HepG2 (cell line): ENCODE data around the gene MYRIP. TPM values are rescaled to one million over a fixed set of nuclear protein-coding genes. Genes with fewer than 3 reads are reported as not detected.

Source experiments
- ELF1 ChIP-seq: sonication (generic); formaldehyde crosslinking; IDR thresholded peaks from 2 replicates; pipeline ENCODE4 v1.4.0; 2020; ENCODE audit warnings: missing genetic modification reagents
- JUN ChIP-seq: sonication (generic); formaldehyde crosslinking; IDR thresholded peaks from 2 replicates; pipeline ENCODE4 v1.4.0; 2020; ENCODE audit warnings: mild to moderate bottlenecking, missing genetic modification reagents
- KAT8 ChIP-seq: IDR thresholded peaks from 2 replicates; pipeline ENCODE4 v1.6.1; 2016; ENCODE audit warnings: missing genetic modification reagents, missing compliant biosample characterization
- SNAI1 ChIP-seq: sonication (generic); formaldehyde crosslinking; IDR thresholded peaks from 2 replicates; pipeline ENCODE4 v1.5.0; 2020; ENCODE audit warnings: mild to moderate bottlenecking, missing genetic modification reagents, borderline replicate concordance
- ZIK1 ChIP-seq: sonication (generic); formaldehyde crosslinking; IDR thresholded peaks from 2 replicates; pipeline ENCODE4 v1.5.0; 2020; ENCODE audit warnings: mild to moderate bottlenecking, low read depth, missing genetic modification reagents, borderline replicate concordance
- ZMYM4 ChIP-seq: sonication (generic); formaldehyde crosslinking; IDR thresholded peaks from 2 replicates; pipeline ENCODE4 v1.8.1; 2023; ENCODE audit warnings: mild to moderate bottlenecking, missing genetic modification reagents
- ZNF101 ChIP-seq: sonication (generic); formaldehyde crosslinking; IDR thresholded peaks from 2 replicates; pipeline ENCODE4 v1.4.0; 2020; ENCODE audit warnings: mild to moderate bottlenecking, low read depth, missing genetic modification reagents, borderline replicate concordance
- polyA plus RNA-seq, 8 experiments: library from polyadenylated mRNA; depleted of rRNA in 3 of 8; stranded (reverse) in 7 of 8; unstranded in 1 of 8; fragments of >200 nt; fragmentation: Illumina TruSeq in 4 of 8; extraction: Trizol in 4 of 8; gene quantifications; 2 replicates each; pipeline versions ENCODE4 v1.2.1 to v1.2.3, GENCODE V29; 2011 to 2016; ENCODE audit warnings: low read depth in 4 of 8, missing spikeins in 1 of 8, mixed read lengths in 1 of 8; ENCODE audit not compliant: insufficient read depth in 1 of 8
- total RNA-seq, 5 experiments: library from RNA; depleted of rRNA; stranded (reverse); fragments of >200 nt; fragmentation: Illumina TruSeq; extraction: Trizol; gene quantifications; 2 replicates each; pipeline ENCODE4 v1.2.3, GENCODE V29; 2016; ENCODE audit warnings: low read depth in 1 of 5
- TF ChIP-seq, protein P1 (sequence below): sonication (generic); formaldehyde crosslinking; IDR thresholded peaks from 2 replicates; pipeline ENCODE4 v1.4.0; 2020; ENCODE audit warnings: missing genetic modification reagents
- TF ChIP-seq, protein P2 (sequence below): sonication (generic); formaldehyde crosslinking; IDR thresholded peaks from 2 replicates; pipeline ENCODE4 v1.8.0; 2022; ENCODE audit warnings: mild to moderate bottlenecking, missing genetic modification reagents, moderate library complexity
- TF ChIP-seq, protein P3 (sequence below): sonication (generic); formaldehyde crosslinking; IDR thresholded peaks from 2 replicates; pipeline ENCODE4 v1.5.1; 2020; ENCODE audit warnings: missing genetic modification reagents, mild to moderate bottlenecking, borderline replicate concordance
- TF ChIP-seq, protein P4 (sequence below): sonication (generic); formaldehyde crosslinking; IDR thresholded peaks from 2 replicates; pipeline ENCODE4 v1.8.0; 2022; ENCODE audit warnings: missing genetic modification reagents, mild to moderate bottlenecking, inconsistent platforms, borderline replicate concordance
- TF ChIP-seq, protein P5 (sequence below): sonication (generic); formaldehyde crosslinking; IDR thresholded peaks from 2 replicates; pipeline ENCODE4 v1.4.0; 2020; ENCODE audit warnings: mild to moderate bottlenecking, missing genetic modification reagents

Gene MYRIP
- total and polyA plus RNA-seq, 2 of the 13 experiments (the other 11 are each of a cell fraction or from before 2014, with no cell fraction given), result 0.64 to 0.84 TPM

DNA sequence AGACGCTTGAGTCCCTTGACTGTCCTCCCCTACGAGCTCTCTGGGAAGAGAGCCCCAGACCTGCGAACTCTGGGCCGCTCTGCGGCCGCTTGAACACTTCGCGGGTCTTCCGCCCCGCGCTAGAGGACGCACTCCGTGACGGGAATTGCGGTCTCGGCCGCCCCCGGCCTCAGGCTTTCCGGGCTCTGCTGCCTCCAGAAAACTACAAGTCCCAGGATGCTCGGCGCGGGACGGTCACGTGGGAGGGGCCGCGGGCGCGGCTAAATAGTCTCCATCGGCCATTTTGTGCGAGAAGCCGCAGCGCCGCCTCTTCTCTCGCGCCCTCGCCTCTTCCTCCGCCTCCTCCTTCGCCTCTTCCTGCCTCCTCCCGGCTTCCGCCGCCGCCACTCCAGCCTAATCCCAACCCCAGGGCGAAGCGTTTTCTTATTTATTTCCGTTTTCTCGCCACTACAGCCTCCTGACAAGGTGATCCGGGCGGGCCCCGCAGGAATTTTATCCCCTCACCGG, 500.1 kb downstream of the MYRIP start, which contains the start of gene EIF1B (continued):
- TF ChIP-seq, protein P1, sequence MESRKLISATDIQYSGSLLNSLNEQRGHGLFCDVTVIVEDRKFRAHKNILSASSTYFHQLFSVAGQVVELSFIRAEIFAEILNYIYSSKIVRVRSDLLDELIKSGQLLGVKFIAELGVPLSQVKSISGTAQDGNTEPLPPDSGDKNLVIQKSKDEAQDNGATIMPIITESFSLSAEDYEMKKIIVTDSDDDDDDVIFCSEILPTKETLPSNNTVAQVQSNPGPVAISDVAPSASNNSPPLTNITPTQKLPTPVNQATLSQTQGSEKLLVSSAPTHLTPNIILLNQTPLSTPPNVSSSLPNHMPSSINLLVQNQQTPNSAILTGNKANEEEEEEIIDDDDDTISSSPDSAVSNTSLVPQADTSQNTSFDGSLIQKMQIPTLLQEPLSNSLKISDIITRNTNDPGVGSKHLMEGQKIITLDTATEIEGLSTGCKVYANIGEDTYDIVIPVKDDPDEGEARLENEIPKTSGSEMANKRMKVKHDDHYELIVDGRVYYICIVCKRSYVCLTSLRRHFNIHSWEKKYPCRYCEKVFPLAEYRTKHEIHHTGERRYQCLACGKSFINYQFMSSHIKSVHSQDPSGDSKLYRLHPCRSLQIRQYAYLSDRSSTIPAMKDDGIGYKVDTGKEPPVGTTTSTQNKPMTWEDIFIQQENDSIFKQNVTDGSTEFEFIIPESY (CRISPR knock-in tag), result no peak
- TF ChIP-seq ZIK1 (CRISPR knock-in tag) (no peak), ZNF101 (CRISPR knock-in tag) (no peak), SNAI1 (CRISPR knock-in tag) (no peak), ZMYM4 (CRISPR knock-in tag) (peak; percentile 97), ELF1 (peak; percentile 99), JUN (CRISPR knock-in tag) (no peak), KAT8 (CRISPR knock-in tag) (peak; percentile 94)
- TF ChIP-seq, protein P2, sequence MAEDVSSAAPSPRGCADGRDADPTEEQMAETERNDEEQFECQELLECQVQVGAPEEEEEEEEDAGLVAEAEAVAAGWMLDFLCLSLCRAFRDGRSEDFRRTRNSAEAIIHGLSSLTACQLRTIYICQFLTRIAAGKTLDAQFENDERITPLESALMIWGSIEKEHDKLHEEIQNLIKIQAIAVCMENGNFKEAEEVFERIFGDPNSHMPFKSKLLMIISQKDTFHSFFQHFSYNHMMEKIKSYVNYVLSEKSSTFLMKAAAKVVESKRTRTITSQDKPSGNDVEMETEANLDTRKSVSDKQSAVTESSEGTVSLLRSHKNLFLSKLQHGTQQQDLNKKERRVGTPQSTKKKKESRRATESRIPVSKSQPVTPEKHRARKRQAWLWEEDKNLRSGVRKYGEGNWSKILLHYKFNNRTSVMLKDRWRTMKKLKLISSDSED (CRISPR knock-in tag), result no peak
- TF ChIP-seq, protein P3, sequence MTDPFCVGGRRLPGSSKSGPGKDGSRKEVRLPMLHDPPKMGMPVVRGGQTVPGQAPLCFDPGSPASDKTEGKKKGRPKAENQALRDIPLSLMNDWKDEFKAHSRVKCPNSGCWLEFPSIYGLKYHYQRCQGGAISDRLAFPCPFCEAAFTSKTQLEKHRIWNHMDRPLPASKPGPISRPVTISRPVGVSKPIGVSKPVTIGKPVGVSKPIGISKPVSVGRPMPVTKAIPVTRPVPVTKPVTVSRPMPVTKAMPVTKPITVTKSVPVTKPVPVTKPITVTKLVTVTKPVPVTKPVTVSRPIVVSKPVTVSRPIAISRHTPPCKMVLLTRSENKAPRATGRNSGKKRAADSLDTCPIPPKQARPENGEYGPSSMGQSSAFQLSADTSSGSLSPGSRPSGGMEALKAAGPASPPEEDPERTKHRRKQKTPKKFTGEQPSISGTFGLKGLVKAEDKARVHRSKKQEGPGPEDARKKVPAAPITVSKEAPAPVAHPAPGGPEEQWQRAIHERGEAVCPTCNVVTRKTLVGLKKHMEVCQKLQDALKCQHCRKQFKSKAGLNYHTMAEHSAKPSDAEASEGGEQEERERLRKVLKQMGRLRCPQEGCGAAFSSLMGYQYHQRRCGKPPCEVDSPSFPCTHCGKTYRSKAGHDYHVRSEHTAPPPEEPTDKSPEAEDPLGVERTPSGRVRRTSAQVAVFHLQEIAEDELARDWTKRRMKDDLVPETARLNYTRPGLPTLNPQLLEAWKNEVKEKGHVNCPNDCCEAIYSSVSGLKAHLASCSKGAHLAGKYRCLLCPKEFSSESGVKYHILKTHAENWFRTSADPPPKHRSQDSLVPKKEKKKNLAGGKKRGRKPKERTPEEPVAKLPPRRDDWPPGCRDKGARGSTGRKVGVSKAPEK (CRISPR knock-in tag), result 0 out of 2 replicates have a peak, but pooled peaks have one; percentile 31
- TF ChIP-seq, protein P4, sequence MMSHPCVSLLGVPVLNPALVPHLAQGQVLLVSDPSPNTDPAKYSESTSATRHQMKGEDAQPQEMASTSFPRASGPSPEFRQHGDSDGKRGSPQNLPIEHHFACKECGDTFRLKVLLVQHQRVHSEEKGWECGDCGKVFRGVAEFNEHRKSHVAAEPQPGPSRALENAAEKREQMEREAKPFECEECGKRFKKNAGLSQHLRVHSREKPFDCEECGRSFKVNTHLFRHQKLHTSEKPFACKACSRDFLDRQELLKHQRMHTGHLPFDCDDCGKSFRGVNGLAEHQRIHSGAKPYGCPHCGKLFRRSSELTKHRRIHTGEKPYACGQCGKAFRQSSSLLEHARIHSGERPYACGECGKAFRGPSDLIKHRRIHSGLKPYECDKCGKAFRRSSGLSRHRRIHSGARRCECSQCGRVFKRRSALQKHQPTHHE (CRISPR knock-in tag), result peak; percentile 63; the same call in 1 of the 2 replicates
- TF ChIP-seq, protein P5, sequence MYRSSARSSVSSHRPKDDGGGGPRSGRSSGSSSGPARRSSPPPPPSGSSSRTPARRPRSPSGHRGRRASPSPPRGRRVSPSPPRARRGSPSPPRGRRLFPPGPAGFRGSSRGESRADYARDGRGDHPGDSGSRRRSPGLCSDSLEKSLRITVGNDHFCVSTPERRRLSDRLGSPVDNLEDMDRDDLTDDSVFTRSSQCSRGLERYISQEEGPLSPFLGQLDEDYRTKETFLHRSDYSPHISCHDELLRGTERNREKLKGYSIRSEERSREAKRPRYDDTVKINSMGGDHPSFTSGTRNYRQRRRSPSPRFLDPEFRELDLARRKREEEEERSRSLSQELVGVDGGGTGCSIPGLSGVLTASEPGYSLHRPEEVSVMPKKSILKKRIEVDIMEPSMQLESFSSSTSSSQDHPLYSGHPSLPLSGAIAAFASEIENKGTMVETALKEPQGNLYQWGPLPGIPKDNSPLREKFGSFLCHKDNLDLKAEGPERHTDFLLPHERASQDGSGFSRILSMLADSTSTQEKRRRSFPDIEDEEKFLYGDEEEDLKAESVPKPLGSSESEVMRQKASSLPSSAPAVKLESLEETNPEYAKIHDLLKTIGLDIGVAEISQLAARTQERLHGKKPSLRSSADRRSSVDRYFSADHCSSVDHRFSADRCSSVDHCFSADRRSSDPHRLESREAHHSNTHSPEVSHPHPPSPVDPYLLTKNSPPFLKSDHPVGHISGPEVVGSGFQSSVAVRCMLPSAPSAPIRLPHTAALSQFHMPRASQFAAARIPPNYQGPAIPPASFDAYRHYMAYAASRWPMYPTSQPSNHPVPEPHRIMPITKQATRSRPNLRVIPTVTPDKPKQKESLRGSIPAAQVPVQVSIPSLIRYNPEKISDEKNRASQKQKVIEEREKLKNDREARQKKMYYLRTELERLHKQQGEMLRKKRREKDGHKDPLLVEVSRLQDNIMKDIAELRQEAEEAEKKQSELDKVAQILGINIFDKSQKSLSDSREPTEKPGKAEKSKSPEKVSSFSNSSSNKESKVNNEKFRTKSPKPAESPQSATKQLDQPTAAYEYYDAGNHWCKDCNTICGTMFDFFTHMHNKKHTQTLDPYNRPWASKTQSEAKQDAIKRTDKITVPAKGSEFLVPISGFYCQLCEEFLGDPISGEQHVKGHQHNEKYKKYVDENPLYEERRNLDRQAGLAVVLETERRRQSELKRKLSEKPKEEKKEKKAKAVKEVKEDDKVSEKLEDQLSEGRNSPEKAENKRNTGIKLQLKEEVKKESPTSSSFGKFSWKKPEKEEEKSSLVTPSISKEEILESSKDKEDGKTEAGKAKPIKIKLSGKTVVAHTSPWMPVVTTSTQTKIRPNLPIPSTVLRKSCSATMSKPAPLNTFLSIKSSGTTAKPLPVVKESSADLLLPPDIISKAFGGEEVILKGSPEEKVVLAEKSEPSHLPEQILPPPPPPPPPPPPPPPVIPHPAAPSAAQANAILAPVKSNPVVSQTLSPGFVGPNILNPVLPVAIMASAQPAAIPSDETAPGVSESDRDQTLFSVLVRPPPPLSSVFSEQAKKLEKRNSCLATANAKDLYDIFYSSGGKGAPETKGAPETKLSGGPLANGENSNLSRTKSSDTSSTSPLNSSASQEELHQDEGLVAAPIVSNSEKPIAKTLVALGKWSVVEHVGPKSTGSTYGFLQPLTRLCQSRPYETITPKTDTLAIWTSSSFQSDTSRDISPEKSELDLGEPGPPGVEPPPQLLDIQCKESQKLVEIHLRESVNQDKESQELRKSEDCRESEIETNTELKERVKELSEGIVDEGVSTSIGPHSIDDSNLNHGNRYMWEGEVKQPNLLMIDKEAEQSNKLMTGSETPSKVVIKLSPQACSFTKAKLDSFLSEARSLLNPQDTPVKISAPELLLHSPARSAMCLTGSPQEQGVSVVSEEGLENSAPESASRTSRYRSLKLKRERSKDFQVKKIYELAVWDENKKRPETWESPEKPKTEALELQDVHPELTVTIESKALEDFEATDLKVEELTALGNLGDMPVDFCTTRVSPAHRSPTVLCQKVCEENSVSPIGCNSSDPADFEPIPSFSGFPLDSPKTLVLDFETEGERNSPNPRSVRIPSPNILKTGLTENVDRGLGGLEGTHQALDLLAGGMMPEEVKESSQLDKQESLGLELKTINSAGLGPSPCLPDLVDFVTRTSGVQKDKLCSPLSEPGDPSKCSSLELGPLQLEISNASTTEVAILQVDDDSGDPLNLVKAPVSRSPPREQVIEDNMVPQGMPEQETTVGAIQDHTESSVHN (CRISPR knock-in tag), result no peak
